Measurements from ENCODE around the gene CTNND1. TPM values are rescaled to one million over a fixed set of nuclear protein-coding genes. Genes with fewer than 3 reads are reported as not detected.

The CTNND1 gene
- total RNA-seq, 2 donors from 2014 or later, result 95.3 to 119 TPM

DNA sequence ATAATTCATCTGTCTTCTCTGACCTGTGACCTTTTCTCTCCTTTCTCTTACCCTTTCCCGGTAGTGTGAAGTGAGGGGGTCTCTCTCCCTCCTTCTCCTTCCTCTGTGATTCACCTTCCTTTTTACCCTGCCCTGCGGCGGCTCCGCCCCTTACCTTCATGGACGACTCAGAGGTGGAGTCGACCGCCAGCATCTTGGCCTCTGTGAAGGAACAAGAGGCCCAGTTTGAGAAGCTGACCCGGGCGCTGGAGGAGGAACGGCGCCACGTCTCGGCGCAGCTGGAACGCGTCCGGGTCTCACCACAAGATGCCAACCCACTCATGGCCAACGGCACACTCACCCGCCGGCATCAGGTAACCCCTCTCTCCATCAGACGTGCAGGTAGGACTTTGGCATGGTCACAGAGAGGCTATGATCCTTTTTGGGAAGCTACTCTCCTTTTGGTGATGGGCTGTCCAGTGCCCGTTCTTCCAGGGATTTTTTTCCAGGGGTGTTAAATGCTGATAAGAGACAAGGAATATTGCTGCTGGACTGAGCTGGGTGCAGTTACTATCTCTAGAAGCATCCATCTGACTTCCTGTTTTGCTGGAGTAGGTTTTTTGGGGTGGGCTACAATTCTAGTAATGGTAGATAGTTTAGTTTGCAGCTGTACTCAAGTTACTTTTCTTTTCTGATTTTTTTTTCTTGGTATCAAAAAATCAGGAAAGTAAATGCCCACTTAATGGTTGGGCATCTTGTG lies 29.9 kb downstream of the CTNND1 start:
- H3K27ac ChIP-seq, result peak overlapping the region in 1 of 2 donors; percentile 26
- no peaks in the 10 kb centered on the region for H3K27me3 ChIP-seq (replicated peaks; ENCODE audit: insufficient read depth)
- no peak for ATAC-seq (ENCODE audit: insufficient number of reproducible peaks, low FRiP score, low read depth)
- TF ChIP-seq CTCF (IDR thresholded peaks at IDR 0.05), result no peak
- H3K36me3 ChIP-seq, result peaks cover 23% of the 10 kb centered on the region
- no peaks in the 10 kb centered on the region for H3K9me3 ChIP-seq
- H3K4me3 ChIP-seq, result no peak overlapping the region
- H3K4me1 ChIP-seq (ENCODE audit: control insufficient read depth in 1 of 2, low read depth in 2 of 2), result peaks cover 44 to 77% of the 10 kb centered on the region in 2 donors
- no peak for DNase-seq (ENCODE audit: low spot score)

DNA sequence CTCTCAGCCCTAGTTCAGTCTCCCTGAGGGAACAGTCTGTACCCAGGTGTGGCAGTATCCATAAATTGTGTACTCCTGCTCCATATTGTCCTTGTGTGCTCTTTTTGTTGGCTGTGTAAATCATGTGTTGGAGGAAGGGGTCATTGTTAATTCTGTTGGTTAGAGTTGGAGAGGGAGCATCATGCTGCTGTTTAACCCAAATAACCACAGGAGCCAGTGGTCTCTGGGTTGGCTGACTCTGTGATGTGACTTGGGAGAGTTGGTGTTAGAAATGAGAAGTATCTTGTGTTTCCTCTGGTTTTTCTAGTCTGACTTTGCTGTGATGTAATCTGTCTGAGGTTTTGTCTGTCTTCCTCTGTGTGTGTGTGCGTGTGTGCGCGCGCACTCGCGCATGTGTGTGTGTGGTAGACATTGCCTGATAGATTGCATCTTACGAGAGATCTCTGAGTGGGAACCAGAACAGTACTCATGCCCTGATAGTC lies 30.5 kb downstream of the CTNND1 start:
- H3K27ac ChIP-seq, result peak overlapping the region in 1 of 2 donors; percentile 26
- H3K4me3 ChIP-seq, result no peak overlapping the region
- H3K27me3 ChIP-seq (replicated peaks; ENCODE audit: insufficient read depth), result no peaks in the 10 kb centered on the region
- DNase-seq (ENCODE audit: low spot score), result peak; percentile 45
- no peak for TF ChIP-seq CTCF (IDR thresholded peaks at IDR 0.05)
- no peaks in the 10 kb centered on the region for H3K9me3 ChIP-seq
- H3K4me1 ChIP-seq (ENCODE audit: control insufficient read depth in 1 of 2, low read depth in 2 of 2), result peaks cover 40 to 71% of the 10 kb centered on the region in 2 donors
- no peak for ATAC-seq (ENCODE audit: insufficient number of reproducible peaks, low FRiP score, low read depth)
- peaks cover 27% of the 10 kb centered on the region for H3K36me3 ChIP-seq

DNA sequence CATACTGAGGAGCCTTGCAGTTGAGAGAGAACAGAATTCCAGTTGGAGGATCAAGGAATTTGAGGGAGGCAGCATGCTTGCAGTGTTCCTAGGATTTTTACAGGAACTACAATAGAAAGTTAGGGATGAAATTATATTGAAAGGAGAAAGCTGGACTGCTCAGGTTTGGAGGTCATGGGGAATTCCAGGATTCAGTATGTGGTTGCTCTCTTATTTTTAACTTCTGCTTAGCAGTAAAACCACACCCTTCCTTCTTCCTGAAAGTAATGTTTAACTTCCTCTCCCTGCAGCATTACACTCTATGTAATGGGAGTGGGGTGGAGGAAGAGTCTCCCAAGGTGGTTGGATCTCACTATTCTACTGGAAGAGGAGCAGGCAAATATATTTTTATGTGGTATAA lies 31.3 kb downstream of the CTNND1 start:
- Histone ChIP-seq H3K27me3 (replicated peaks; ENCODE audit: insufficient read depth) (no peaks in the 10 kb centered on the region), H3K4me1 (ENCODE audit: control insufficient read depth in 1 of 2, low read depth in 2 of 2) (peaks cover 38 to 63% of the 10 kb centered on the region in 2 donors), H3K4me3 (peak overlapping the region; percentile 21), H3K9me3 (no peaks in the 10 kb centered on the region), H3K36me3 (peaks cover 34% of the 10 kb centered on the region), H3K27ac (peak overlapping the region; percentile 0 to 4)
- DNase-seq (ENCODE audit: low spot score), result no peak
- TF ChIP-seq CTCF (IDR thresholded peaks at IDR 0.05), result no peak
- ATAC-seq (ENCODE audit: insufficient number of reproducible peaks, low FRiP score, low read depth), result no peak

GRCh38 chr11:57793351-57794115 lies 31.9 kb downstream of the CTNND1 start:
- TF ChIP-seq CTCF (IDR thresholded peaks at IDR 0.05), result no peak
- no peak for DNase-seq (ENCODE audit: low spot score)
- peaks cover 33 to 58% of the 10 kb centered on the region in 2 donors for H3K4me1 ChIP-seq (ENCODE audit: control insufficient read depth in 1 of 2, low read depth in 2 of 2)

DNA sequence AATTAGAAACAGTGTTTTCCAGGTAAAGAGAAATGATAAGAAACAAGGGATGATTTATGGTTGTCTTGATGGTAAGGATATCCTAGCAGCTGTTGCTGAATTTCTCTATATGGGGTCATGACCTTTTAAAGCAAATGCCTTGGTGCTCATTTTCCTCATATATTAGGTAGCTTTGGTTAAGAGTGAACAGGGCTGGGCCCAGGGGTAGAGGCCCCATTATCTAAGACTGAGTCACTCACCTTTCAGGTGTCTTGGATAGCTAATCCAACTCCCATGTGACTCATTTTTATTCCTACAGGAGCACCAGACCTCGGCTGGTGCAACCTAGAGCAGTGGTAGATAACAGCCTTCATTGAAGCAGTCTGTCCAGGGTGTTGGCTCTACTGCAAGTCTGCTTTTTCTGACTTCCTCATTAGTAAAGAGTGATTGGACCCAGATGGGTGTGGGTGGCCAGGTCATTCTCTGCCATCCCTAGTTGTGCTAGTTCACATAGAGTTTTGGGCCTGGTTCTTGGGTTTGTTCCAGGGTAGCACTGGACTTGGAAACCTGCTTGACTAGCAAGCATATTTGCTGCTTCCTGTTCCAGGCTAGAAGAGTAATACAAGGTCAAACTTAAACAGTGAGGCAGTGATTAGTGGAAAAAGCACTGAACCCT lies 37.4 kb downstream of the CTNND1 start:
- no peak for ATAC-seq (ENCODE audit: insufficient number of reproducible peaks, low FRiP score, low read depth)
- Histone ChIP-seq H3K27ac (peak overlapping the region; percentile 38 to 42), H3K4me1 (ENCODE audit: control insufficient read depth in 1 of 2, low read depth in 2 of 2) (peaks cover 28 to 43% of the 10 kb centered on the region in 2 donors), H3K9me3 (no peaks in the 10 kb centered on the region), H3K36me3 (peaks cover 51% of the 10 kb centered on the region), H3K4me3 (no peak overlapping the region), H3K27me3 (replicated peaks; ENCODE audit: insufficient read depth) (no peaks in the 10 kb centered on the region)
- no peak for DNase-seq (ENCODE audit: low spot score)
- TF ChIP-seq CTCF (IDR thresholded peaks at IDR 0.05), result no peak

More at GRCh38 chr11:57793351-57794115, 31.9 kb downstream of the CTNND1 start:
- no peak for ATAC-seq (ENCODE audit: insufficient number of reproducible peaks, low FRiP score, low read depth)
- Histone ChIP-seq H3K4me3 (no peak overlapping the region), H3K36me3 (peaks cover 34% of the 10 kb centered on the region), H3K27ac (peak overlapping the region; percentile 0 to 4), H3K9me3 (no peaks in the 10 kb centered on the region), H3K27me3 (replicated peaks; ENCODE audit: insufficient read depth) (no peaks in the 10 kb centered on the region)
